ENCODE measurements around the gene LRRC8B. TPM values are rescaled to one million over a fixed set of nuclear protein-coding genes. Genes with fewer than 3 reads are reported as not detected.

LRRC8B gene
- total and polyA plus RNA-seq, 9 of the 15 experiments (the other 6 are each of a cell fraction or from before 2014, with no cell fraction given), result 4.3 to 43.7 (median 14.4) TPM

DNA sequence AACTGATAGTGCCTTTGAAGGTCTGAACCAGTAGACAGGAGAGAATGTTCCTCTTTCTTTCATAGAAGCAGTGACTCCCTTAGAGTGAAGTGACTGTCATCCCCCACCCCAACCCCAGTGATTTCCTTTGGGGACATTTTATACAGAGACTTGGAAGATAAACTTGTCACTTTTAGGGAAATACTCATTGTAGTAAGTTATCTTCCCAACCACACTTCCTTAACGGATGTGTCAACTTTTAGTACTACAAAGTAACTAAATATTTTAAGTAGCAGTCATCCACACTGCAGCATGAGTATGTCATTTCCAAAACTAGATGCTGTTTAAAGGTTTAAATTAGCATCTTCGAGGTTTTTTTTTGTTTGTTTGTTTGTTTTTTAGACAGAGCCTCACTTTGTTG lies 13.7 kb downstream of the LRRC8B start (continued):
- TF ChIP-seq HDAC2 (IDR thresholded peaks at IDR 0.05) (0 out of 2 replicates have a peak, but pooled peaks have one; percentile 39), CHAMP1 (IDR thresholded peaks at IDR 0.05) (0 out of 2 replicates have a peak, but pooled peaks have one; percentile 29), KLF6 (CRISPR knock-in tag; IDR thresholded peaks at IDR 0.05; ENCODE audit: borderline replicate concordance) (no peak), ZNF431 (CRISPR knock-in tag; IDR thresholded peaks at IDR 0.05) (0 out of 2 replicates have a peak, but pooled peaks have one; percentile 28), LCOR (CRISPR knock-in tag; IDR thresholded peaks at IDR 0.05) (peak; percentile 65; the same call in 1 of the 2 replicates), SMARCA4 (IDR thresholded peaks at IDR 0.05) (peak; percentile 86), TRIM24 (IDR thresholded peaks at IDR 0.05) (peak; percentile 24 to 44; a peak in 1 of 4 replicates), SMAD4 (CRISPR knock-in tag; conservative IDR thresholded peaks at IDR 0.05) (peak; percentile 34; the same call in 1 of the 2 replicates), ZNF140 (CRISPR knock-in tag; IDR thresholded peaks at IDR 0.05) (0 out of 2 replicates have a peak, but pooled peaks have one; percentile 16), ZNF589 (CRISPR knock-in tag; IDR thresholded peaks at IDR 0.05; ENCODE audit: low read depth) (peak; percentile 86), KDM1A (IDR thresholded peaks at IDR 0.05) (peak; percentile 48 to 69; a peak in 3 of 4 replicates), NFIC (IDR thresholded peaks at IDR 0.05) (0 out of 2 replicates have a peak, but pooled peaks have one; percentile 3)
- TF ChIP-seq, protein P1, sequence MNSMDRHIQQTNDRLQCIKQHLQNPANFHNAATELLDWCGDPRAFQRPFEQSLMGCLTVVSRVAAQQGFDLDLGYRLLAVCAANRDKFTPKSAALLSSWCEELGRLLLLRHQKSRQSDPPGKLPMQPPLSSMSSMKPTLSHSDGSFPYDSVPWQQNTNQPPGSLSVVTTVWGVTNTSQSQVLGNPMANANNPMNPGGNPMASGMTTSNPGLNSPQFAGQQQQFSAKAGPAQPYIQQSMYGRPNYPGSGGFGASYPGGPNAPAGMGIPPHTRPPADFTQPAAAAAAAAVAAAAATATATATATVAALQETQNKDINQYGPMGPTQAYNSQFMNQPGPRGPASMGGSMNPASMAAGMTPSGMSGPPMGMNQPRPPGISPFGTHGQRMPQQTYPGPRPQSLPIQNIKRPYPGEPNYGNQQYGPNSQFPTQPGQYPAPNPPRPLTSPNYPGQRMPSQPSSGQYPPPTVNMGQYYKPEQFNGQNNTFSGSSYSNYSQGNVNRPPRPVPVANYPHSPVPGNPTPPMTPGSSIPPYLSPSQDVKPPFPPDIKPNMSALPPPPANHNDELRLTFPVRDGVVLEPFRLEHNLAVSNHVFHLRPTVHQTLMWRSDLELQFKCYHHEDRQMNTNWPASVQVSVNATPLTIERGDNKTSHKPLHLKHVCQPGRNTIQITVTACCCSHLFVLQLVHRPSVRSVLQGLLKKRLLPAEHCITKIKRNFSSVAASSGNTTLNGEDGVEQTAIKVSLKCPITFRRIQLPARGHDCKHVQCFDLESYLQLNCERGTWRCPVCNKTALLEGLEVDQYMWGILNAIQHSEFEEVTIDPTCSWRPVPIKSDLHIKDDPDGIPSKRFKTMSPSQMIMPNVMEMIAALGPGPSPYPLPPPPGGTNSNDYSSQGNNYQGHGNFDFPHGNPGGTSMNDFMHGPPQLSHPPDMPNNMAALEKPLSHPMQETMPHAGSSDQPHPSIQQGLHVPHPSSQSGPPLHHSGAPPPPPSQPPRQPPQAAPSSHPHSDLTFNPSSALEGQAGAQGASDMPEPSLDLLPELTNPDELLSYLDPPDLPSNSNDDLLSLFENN (IDR thresholded peaks at IDR 0.05; ENCODE audit: low read depth in 2 of 2, low read length in 2 of 2), result 0 out of 4 replicates have a peak, but pooled peaks of 1 of the 2 experiments have one; percentile 13
- TF ChIP-seq, protein P2, sequence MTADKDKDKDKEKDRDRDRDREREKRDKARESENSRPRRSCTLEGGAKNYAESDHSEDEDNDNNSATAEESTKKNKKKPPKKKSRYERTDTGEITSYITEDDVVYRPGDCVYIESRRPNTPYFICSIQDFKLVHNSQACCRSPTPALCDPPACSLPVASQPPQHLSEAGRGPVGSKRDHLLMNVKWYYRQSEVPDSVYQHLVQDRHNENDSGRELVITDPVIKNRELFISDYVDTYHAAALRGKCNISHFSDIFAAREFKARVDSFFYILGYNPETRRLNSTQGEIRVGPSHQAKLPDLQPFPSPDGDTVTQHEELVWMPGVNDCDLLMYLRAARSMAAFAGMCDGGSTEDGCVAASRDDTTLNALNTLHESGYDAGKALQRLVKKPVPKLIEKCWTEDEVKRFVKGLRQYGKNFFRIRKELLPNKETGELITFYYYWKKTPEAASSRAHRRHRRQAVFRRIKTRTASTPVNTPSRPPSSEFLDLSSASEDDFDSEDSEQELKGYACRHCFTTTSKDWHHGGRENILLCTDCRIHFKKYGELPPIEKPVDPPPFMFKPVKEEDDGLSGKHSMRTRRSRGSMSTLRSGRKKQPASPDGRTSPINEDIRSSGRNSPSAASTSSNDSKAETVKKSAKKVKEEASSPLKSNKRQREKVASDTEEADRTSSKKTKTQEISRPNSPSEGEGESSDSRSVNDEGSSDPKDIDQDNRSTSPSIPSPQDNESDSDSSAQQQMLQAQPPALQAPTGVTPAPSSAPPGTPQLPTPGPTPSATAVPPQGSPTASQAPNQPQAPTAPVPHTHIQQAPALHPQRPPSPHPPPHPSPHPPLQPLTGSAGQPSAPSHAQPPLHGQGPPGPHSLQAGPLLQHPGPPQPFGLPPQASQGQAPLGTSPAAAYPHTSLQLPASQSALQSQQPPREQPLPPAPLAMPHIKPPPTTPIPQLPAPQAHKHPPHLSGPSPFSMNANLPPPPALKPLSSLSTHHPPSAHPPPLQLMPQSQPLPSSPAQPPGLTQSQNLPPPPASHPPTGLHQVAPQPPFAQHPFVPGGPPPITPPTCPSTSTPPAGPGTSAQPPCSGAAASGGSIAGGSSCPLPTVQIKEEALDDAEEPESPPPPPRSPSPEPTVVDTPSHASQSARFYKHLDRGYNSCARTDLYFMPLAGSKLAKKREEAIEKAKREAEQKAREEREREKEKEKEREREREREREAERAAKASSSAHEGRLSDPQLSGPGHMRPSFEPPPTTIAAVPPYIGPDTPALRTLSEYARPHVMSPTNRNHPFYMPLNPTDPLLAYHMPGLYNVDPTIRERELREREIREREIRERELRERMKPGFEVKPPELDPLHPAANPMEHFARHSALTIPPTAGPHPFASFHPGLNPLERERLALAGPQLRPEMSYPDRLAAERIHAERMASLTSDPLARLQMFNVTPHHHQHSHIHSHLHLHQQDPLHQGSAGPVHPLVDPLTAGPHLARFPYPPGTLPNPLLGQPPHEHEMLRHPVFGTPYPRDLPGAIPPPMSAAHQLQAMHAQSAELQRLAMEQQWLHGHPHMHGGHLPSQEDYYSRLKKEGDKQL (CRISPR knock-in tag; IDR thresholded peaks at IDR 0.05; ENCODE audit: borderline replicate concordance), result no peak
